Measurements from ENCODE around the gene KLHDC9.

GRCh38 chr1:161095230-161095629 is 2.9 kb upstream of the KLHDC9 start:
- no peak for TF ChIP-seq SOX6 (IDR thresholded peaks at IDR 0.05)
- no peak for TF ChIP-seq CTCF (IDR thresholded peaks at IDR 0.05 in 2 of 3, conservative IDR thresholded peaks at IDR 0.05 in 1 of 3; ENCODE audit: insufficient read depth in 2 of 3, low read depth in 1 of 3, low read length in 3 of 3)
- no peak for TF ChIP-seq POLR2AphosphoS5 (IDR thresholded peaks at IDR 0.05; ENCODE audit: control insufficient read depth, insufficient read depth, low read depth, low read length)
- no peak for TF ChIP-seq FOS (IDR thresholded peaks at IDR 0.05; ENCODE audit: extremely low read depth, insufficient read length)
- TF ChIP-seq ATF2 (CRISPR knock-in tag; IDR thresholded peaks at IDR 0.05): no peak
- TF ChIP-seq NR2C2 (CRISPR knock-in tag; IDR thresholded peaks at IDR 0.05): no peak
- TF ChIP-seq NR2C2 (tag; IDR thresholded peaks at IDR 0.05): no peak
- no peak for TF ChIP-seq GABPA (tag; conservative IDR thresholded peaks at IDR 0.05; ENCODE audit: low read depth)
- TF ChIP-seq CBFB (CRISPR knock-in tag; IDR thresholded peaks at IDR 0.05): no peak
- TF ChIP-seq ATF3 (IDR thresholded peaks at IDR 0.05): no peak
- no peak for TF ChIP-seq ATF3 (CRISPR knock-in tag; conservative IDR thresholded peaks at IDR 0.05)
- TF ChIP-seq RBM22 (IDR thresholded peaks at IDR 0.05; ENCODE audit: low read depth, low read length, poor library complexity, severe bottlenecking): no peak
- no peak for TF ChIP-seq CBX8 (IDR thresholded peaks at IDR 0.05; ENCODE audit: borderline replicate concordance, extremely low read depth, low read depth, low read length, poor library complexity, severe bottlenecking)
- TF ChIP-seq ZBTB26 (CRISPR knock-in tag; IDR thresholded peaks at IDR 0.05): no peak

Data from K562 (cell line).